Tongue (tissue), 2 donors: ENCODE data around the gene ZNF232. TPM values are rescaled to one million over a fixed set of nuclear protein-coding genes. Genes with fewer than 3 reads are reported as not detected.
"Not testable (repeated sequence)": the region's sequence is repeated elsewhere in the genome, so short reads cannot be mapped to it uniquely, and the experiment has no call there.

Source experiments
- DNase-seq: peaks from one replicate; pipeline ENCODE4 v3.0.0-alpha.2; 2015
- total RNA-seq: library from RNA; depleted of rRNA; stranded (reverse); fragments of >200 nt; gene quantifications from one replicate; pipeline ENCODE4 v1.2.3, GENCODE V29; 2014

Gene ZNF232
- total RNA-seq: 8.4 TPM

GRCh38 chr17:5111402-5112204 lies at the start of gene ZNF232:
Gene ZNF232, minus strand, starts transcription at chr17:5111878. Its CDS starts 56 bp downstream, at chr17:5111822.
- peak; percentile 97 for DNase-seq

GRCh38 chr17:5160702-5161101 lies 49.0 kb upstream of the ZNF232 start:
- not testable (repeated sequence) for DNase-seq

DNA sequence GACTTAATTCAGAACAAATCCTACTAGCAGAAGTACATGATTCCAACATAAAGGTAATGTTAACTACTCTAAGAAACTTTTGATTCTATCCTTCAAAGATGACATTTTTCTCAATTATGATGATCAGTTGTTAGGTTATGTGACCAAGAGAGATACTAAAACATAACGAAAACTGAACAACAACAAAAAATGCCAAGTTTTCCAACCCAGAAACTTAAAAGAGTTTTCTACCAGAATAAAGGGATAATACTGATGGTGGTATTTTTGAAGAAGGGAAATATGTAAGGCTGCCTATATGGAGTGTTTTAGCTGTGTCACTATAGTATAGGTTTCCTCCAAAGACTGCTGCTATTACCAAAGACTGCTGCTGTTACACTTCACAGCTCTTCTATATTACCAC lies 34.4 kb upstream of the ZNF232 start:
- not testable (repeated sequence) for DNase-seq

DNA sequence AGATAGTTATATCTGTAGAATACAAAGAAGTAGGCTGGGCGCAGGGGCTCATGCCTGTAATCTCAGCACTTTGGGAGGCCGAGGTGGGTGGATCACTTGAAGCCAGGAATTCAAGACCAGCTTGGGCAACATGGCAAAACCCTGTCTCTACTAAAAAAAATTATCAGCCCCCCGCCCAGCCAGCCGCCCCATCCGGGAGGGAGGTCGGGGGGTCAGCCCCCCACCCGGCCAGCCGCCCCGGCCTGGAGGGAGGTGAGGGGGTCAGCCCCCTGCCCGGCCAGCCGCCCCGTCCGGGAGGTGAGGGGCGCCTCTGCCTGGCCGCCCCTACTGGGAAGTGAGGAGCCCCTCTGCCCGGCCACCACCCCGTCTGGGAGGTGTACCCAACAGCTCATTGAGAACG lies 31.2 kb upstream of the ZNF232 start:
- DNase-seq: not testable (repeated sequence)

DNA sequence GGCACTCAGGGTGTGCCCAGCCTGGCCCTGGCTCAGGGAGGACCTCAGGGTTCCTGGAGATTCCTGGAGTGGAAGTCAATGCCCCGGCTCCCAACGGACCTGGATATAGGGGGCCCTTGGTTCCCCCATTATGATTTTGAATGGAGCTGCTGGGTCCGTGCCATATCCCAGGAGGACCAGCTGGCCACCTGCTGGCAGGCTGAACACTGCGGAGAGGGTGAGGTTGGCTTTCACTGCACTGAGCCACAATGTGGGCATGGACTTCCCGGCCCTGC lies 27.7 kb upstream of the ZNF232 start:
- DNase-seq: no peak

DNA sequence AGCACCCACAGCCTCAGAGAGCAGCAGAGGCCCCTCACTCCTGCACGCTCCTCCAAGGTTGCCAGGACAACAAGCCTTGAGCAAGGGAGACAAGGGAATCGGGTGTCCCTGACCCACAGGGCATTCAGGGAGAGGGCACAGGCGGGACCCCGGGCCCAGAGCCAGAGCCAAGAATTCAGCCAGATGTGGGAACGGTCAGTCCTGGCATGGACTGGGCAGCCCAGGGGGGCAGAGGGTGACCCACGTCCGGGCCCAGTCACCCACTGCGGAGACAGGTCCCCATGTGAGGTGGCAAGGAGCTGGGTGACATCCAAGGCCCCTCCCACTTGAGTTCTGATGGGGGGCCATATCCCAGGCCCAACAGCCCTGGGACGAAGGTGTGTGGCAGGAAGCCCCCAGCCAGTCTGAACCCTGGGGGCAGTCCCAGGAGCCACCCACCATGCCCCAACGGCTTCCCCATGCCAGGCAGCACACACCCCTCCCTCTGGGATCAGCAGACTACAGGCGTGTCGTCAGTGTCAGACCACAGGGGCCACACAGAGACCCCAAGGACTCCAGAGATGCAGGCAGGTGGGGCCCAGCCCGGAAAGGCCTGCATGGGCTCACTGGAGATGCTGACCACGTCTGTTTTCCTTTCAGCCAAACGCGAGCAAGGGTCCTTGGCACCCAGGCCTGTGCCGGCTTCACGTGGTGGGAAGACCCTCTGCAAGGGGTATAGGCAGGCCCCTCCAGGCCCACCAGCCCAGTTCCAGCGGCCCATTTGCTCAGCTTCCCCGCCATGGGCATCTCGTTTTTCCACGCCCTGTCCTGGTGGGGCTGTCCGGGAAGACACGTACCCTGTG lies 27.2 kb upstream of the ZNF232 start:
- no peak for DNase-seq

GRCh38 chr17:5138198-5138544 lies 26.5 kb upstream of the ZNF232 start:
- DNase-seq: not testable (repeated sequence)

DNA sequence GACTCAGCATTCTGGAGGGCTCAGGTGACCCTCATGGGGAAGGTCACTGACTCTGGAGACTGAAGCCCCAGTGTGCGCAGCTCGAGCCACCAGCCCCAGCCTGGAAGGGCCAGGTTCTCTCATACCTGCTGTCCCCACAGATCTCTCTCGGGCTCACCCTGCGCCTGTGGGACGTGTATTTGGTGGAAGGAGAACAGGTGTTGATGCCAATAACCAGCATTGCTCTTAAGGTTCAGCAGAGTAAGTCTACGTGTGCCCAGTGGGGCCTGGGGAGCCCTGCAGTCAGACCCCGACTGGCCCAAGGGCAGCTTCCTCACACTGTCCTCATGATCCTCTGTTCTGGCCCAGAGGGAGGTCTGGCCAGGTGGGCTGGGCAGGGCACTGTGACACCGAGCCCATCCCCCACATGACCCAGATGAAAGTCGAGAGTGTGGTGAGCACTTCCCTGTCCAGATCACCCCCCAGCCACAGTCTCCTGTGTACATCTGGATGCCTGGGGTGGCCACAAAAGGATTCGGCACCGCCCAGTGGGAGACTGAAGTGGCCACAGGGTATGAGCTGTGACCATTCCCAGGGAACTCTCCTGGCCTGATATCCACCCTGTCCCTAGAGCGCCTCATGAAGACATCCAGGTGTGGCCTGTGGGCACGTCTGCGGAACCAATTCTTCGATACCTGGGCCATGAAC lies 26.0 kb upstream of the ZNF232 start:
- not testable (repeated sequence) for DNase-seq

DNA sequence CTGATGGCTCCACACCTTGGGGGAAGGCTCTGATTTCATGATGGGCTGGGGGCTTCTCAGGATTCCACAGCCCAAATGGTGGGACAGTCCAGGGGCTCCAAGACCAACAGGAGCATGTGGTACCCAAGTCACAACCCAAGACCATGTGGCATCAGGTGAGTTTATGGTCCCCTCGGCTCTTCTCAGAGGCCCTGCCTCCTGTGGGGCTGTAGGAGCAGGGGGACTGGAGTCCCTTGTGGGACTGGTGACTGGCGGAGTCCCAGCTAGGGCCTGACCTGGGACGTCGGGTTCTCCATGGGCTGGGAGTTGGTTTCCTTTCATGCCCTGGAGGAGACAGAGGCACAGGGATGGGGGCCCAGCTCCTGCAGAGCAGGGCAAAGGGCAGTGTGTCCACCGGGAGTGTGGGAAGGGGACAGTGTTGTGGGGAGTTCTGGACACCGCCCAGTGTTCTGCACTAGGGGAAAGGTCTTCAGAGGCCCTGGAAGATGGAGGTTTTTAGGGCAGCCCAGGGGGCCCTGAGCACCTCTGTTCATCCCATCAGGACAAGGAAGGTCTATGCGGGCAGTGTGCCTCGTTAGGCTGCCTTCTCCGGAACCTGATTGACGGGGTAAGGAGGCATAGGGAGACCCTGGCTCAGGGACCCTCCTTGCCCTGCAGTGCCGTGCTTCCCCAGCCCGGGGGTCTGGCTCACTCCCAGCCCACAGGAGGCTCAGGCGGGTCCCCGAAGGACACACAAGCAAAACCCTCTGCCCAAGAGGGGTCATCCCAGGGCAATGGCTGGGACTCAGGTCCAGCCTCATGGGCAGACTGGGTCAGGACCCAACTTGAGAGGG lies 25.1 kb upstream of the ZNF232 start:
- DNase-seq: not testable (repeated sequence)

DNA sequence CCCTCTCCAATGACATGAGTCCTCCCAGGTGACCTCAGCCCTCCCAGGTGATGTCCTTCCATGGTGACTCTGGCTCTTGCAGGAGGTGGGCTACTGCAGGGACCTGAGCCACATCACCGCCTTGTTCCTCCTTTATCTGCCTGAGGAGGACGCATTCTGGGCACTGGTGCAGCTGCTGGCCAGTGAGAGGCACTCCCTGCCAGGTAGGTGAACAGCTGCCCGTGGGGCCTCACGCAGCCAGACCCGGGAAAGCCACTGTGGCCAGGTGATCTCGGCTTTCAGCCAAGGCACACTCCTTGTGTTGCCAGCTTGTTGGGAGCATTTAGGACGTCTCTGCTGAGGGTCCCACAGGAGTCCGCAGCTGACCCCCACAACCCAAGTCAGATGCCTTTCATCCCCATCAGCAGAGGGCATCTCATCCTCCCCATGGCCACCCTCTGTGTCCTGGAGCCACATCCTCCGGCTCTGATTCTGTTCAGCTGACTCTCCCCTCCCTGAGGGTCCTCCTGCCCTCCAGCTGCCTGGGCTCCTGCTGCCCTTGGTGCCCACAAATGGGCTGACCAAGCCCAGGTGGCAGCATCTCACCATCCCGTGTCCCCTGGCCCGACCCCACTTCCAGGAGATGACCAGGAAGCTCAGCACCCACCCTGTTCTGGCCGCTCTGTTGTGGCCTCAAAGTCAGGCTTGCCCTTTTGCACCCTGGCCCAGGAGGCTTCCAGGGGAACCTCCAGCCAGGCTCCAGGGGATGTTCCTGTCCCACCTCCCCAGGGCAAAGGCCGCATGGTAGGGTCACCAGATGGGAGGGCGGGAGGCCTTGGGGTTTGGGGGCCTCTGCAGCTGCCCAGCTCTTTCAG lies 24.3 kb upstream of the ZNF232 start:
- DNase-seq: no peak

DNA sequence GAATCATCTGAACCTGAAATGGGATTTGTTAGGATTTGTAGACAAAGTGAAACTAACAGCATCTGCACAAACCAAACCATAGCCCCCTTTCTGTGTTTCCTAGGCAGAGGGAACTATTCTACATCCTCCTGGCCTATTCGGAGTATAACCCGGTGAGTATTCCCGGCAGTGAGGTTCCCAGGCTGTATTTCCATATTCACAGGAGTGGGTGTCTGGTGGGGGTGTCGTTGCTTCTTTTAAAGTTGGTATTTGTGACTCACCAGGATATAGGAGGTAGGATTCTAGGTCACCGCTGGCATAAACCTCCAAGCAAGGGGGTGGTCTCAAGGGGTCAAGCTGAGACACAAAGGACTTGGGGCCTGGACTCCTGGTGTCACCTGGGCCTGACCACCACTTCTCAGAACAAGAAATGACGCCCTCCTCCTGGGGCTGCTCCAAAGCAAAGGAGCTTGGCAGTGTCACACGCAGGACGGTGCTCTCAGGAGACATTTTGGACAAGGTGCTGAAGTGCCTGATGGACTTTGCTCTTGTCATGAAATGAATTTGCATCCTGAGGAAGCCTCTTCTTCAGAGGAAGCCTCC lies 23.5 kb upstream of the ZNF232 start:
- not testable (repeated sequence) for DNase-seq

GRCh38 chr17:5134571-5134970 lies 22.9 kb upstream of the ZNF232 start:
- not testable (repeated sequence) for DNase-seq

DNA sequence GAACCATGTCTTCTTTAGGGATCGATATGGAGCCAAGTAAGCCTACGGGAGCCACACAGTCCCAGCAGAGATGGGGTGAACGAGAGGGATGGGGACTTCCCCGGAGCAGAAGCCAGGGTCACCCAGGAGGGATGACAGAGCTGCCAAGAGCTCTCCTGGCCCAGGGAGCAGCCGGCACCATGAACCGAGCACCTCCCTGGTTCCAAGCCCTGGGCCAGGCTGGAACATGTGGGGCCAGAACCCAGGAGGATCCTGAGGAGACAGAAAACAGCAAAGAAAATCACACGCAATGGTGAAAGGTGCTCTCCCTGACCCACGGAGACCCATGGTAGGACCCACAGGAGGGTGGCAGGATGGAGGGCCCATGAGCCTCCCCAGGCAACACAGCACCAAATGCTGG lies 22.3 kb upstream of the ZNF232 start:
- not testable (repeated sequence) for DNase-seq

DNA sequence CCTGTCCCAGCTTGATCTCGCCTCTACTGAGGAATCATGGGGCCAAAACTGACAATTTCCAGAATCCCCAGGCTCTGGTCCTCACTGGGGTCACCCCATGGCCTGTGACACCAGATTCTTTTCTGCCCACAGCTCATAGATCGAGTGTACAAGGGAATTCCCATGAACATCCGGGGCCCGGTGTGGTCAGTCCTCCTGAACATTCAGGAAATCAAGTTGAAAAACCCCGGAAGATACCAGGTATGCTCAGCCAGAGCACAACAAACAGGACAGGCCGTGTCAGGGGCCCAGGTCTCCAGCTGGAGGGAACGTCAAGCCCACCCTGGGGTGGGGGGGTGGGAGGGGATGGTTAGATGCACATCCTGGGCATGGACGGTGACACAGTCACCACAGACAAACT lies 21.6 kb upstream of the ZNF232 start:
- no peak for DNase-seq

GRCh38 chr17:5132503-5133225 lies 21.0 kb upstream of the ZNF232 start:
- DNase-seq: not testable (repeated sequence)

- DNase-seq: not testable (repeated sequence)
Measured at GRCh38 chr17:5131799-5132502, 20.3 kb upstream of the ZNF232 start.

GRCh38 chr17:5131146-5131715 lies 19.6 kb upstream of the ZNF232 start:
- no peak for DNase-seq

GRCh38 chr17:5130687-5131086 lies 19.0 kb upstream of the ZNF232 start:
- not testable (repeated sequence) for DNase-seq

DNA sequence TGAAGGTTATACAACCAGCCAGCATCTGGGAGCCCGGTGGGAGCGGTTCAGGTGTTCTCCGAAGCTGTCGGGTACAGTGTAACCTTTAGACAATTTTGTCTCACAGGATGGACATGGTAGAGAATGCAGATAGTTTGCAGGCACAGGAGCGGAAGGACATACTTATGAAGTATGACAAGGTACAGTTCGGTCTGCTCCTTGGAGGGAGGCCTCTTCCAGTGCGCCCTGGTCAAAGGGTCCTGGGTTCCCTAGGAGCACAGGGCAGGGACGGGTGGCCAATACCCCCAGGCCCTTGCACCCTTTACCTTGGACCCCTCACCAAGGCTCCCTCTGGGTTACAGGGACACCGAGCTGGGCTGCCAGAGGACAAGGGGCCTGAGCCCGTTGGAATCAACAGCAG lies 18.6 kb upstream of the ZNF232 start:
- not testable (repeated sequence) for DNase-seq
